Stimulated activated CD4-positive, alpha-beta T cell treated with anti-CD3 and anti-CD28 coated beads, TNF-alpha, amount 100 ng/mL, for 24 hours (primary cell): ENCODE results near the gene PROX1.

ENCODE experiments used
- DNase-seq, 3 experiments: peaks; one replicate each; pipeline ENCODE4 v3.0.0-alpha.2; 2020; ENCODE audit warnings: low read depth in 3 of 3

PROX1 gene

DNA sequence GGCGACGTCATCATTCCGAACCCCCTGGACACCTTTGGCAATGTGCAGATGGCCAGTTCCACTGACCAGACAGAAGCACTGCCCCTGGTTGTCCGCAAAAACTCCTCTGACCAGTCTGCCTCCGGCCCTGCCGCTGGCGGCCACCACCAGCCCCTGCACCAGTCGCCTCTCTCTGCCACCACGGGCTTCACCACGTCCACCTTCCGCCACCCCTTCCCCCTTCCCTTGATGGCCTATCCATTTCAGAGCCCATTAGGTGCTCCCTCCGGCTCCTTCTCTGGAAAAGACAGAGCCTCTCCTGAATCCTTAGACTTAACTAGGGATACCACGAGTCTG, 10.0 kb downstream of the PROX1 start:
- no peak for DNase-seq

- DNase-seq = no peak
Measured at GRCh38 chr1:213998785-213999184, 11.0 kb downstream of the PROX1 start.

DNA sequence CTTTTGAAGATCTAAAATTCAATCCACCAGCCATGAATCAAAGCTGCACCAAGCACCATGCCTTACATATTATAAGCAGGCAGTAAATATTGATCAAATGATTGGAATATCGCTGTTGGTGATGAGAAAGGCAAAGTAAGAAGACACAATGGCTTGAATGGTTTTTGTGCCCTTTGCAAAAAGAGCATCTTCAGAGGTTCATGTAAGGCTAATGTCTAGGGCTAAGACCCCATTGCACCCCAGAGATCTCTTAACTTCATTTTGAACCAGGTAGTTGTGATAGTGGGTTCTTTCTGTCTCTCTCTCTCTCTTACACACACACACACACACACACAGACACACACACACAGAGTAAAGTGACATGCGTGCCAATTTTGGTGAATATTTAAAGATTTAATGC, 12.0 kb downstream of the PROX1 start:
- DNase-seq = no peak

DNA sequence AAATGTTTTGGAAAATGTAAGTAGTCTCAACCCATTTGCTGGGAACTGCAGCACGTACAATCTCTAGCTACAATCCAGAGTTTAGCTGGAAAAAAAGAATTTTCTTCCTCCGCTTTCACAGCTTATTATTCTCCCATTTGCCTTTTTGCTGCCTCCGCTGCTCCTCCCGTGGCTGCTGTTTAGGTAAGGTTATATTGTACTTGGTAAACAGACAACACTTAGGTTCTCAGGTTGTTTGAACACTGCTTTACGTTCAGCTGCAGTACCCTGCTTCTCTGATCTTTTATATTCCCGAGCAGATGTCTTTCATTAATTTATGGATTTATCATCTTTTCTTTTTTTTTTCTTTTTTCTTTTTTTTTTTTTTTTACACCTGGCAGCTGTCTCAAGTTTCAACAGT, 14.3 kb downstream of the PROX1 start:
- no peak for DNase-seq

- no peak for DNase-seq
Measured at GRCh38 chr1:214002472-214002871, 14.7 kb downstream of the PROX1 start.

- DNase-seq = no peak
Measured at GRCh38 chr1:214003233-214003632, 15.5 kb downstream of the PROX1 start.

DNA sequence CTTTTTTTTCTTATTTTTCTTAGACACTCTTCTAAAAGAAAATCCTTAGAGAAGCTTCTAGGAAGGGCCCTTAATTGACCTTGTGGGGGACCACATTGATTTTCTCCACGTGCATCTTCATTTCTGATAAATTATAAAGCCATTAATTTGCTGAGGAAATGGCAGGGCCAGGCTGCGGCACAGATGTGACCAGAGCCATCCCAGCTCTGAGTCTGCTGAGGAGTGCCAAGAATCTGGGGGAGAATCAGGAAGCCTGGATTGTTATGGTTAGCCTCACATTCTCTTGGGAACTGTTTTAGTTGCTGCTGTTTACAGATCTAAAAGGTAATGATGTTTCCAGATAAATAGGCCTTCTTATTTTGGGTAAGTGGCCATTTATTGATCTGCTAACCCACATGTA, 16.2 kb downstream of the PROX1 start:
- DNase-seq = no peak

- no peak for DNase-seq
Measured at GRCh38 chr1:214004795-214005194, 17.0 kb downstream of the PROX1 start.

DNA sequence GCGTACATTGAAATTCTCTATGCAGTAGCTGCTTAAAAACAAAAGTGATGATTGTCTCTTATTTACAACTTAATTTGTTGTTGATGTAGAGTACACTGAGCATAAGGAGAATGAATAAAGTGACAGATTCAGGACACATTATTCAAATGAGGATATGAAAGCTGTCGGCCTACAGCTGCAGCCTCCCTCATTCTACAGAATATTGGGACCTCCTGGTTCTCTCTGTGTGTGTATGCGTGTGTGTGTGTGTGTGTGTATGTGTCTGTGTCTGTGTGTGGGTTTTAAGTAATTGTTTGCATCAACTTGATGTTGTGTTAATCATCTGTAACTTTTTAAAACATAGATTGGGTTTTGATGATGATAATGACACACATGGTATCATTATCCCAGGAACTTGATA, 17.9 kb downstream of the PROX1 start:
- DNase-seq = no peak

DNA sequence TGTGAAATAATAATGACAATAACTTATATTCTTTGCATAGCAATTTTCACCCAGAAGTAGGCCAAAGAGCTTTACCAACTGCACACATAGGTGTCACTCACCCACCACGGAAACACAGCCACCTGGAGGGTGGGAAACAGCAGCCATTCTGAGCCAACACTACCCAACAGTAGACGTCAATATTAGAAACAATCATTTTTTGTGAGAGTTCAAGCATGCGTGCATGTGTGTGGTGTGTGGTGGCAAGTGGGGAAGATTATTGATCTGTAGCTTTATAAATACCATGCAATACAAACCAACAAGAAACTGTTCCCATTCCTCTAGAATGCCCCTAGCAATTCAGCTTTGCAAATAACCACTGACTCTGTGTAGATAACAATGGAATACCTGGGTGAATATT, 19.1 kb downstream of the PROX1 start:
- DNase-seq = no peak

- no peak for DNase-seq
Measured at GRCh38 chr1:214008347-214008746, 20.6 kb downstream of the PROX1 start.

DNA sequence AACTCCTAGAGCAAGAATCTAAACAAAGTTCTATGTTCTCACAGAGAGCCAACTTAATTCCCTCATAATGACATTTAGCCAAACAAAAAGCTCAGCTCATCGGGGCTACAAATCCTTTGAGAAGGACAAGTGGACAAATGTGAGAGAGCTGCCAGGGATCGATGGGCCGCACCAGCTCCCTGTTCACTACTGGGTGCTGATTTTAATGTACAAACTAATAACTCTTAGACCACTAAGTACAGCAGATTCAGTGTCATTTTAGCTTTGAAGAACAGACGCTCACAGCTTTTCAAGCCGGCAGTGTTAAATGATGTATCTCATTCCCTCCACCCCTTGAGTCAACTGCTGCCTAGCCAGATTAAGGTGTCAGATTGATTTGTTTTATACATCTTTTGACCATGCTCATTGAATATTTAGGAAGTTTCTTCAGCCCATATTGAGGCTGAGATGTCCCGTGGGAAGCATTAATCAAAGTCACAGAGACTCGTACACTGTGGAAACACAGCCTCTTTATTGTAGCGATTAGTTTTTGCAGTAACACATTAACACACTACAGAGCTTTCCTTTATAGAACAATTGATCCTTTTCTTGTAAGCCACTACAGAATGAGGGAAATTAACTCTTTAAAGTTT, 21.1 kb downstream of the PROX1 start:
- no peak for DNase-seq

- DNase-seq = no peak
Measured at GRCh38 chr1:214009423-214010196, 21.8 kb downstream of the PROX1 start.

- DNase-seq = no peak
Measured at GRCh38 chr1:214010197-214010573, 22.4 kb downstream of the PROX1 start.

DNA sequence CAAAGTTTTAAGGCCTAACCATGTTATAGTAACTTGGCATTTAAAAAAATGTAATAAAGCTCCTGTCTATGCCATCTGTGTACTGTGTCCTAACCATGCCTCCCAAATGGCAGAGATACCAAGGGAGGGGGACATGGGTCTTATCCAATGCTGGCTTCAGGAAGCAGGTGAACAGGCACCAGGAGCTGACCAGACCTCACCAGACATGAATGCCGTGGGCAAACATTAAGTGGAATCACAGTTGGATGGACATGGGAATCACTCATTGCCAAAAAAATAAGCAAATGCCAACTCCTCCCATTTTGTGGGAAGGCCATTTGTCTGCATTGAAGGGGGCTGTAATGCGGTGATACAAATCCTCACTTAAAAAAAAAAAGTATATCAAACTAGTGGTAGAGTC, 22.9 kb downstream of the PROX1 start:
- no peak for DNase-seq

- no peak for DNase-seq
Measured at GRCh38 chr1:214012418-214012817, 24.6 kb downstream of the PROX1 start.

DNA sequence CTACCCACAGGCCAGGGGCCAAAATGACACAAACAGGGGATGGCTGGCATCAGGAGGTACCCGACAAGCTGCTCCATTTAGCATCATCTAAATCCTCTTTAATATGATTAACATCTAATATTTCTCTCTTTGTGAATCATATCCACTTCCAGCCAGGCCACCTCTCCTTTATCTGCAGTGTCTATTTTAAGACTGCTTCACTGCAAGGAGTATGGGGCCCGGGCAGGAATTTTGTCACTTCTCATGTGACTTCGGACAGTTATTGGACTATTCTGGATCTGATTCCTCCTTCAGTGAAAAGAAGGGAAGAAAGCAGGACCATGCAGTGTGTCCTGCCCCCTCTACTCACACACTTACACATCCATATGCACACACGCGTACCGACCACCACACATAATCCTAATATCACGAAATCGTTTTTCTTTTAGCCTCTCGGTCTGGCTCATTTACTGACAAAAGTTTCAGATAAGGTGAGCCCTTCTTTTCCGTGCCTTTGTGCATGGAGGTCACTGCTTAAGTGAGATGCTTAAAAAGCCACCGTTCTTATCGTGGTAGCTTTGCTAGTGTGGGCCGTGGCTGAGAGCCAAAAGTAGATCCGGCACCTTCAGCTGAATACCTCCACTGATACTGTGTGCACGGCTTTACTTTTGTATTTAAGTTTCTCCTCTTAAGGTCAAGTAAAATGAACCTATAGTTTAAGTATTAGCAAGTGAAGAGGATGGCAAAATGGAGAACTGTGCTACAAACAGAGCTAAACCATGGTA, 26.0 kb downstream of the PROX1 start:
- DNase-seq = no peak

- no peak for DNase-seq
Measured at GRCh38 chr1:214014730-214015129, 27.0 kb downstream of the PROX1 start.

GRCh38 chr1:214017191-214017982, 29.6 kb downstream of the PROX1 start:
- DNase-seq = no peak

GRCh38 chr1:214018386-214019268, 30.9 kb downstream of the PROX1 start:
- no peak for DNase-seq

- no peak for DNase-seq
Measured at GRCh38 chr1:214019499-214019898, 31.7 kb downstream of the PROX1 start.
